ENCODE measurements around the gene ARHGEF17. TPM values are rescaled to one million over a fixed set of nuclear protein-coding genes. Genes with fewer than 3 reads are reported as not detected.

Gene ARHGEF17
- total RNA-seq, 2 donors from 2014 or later: 0.06 to 0.42 TPM

- no peak for ATAC-seq (replicated peaks)
- Mint-ChIP-seq H3K27me3 (peaks cover 6% of the 10 kb centered on the region), H3K4me3 (no peak overlapping the region), H3K4me1 (no peaks in the 10 kb centered on the region), H3K36me3 (ENCODE audit: low read depth) (no peaks in the 10 kb centered on the region), H3K27ac (no peak overlapping the region), H3K9me3 (no peaks in the 10 kb centered on the region)
These were observed 3.4 kb downstream of the ARHGEF17 start for GRCh38 chr11:73311394-73311869.

GRCh38 chr11:73312036-73312435, 4.0 kb downstream of the ARHGEF17 start:
- peaks cover 4% of the 10 kb centered on the region for H3K27me3 Mint-ChIP-seq
- no peak for ATAC-seq (replicated peaks)
- H3K27ac Mint-ChIP-seq: no peak overlapping the region
- no peaks in the 10 kb centered on the region for H3K4me1 Mint-ChIP-seq
- H3K4me3 Mint-ChIP-seq: no peak overlapping the region
- no peaks in the 10 kb centered on the region for H3K9me3 Mint-ChIP-seq
- no peaks in the 10 kb centered on the region for H3K36me3 Mint-ChIP-seq (ENCODE audit: low read depth)

- no peak overlapping the region for H3K4me3 Mint-ChIP-seq
- H3K27ac Mint-ChIP-seq: no peak overlapping the region
- H3K36me3 Mint-ChIP-seq (ENCODE audit: low read depth): no peaks in the 10 kb centered on the region
- no peak for ATAC-seq (replicated peaks)
- no peaks in the 10 kb centered on the region for H3K4me1 Mint-ChIP-seq
- no peaks in the 10 kb centered on the region for H3K27me3 Mint-ChIP-seq
- H3K9me3 Mint-ChIP-seq: no peaks in the 10 kb centered on the region
These were observed 4.8 kb downstream of the ARHGEF17 start for GRCh38 chr11:73312851-73313327.

GRCh38 chr11:73313652-73314051, 5.6 kb downstream of the ARHGEF17 start:
- H3K4me3 Mint-ChIP-seq: no peak overlapping the region
- ATAC-seq (replicated peaks): no peak
- no peaks in the 10 kb centered on the region for H3K36me3 Mint-ChIP-seq (ENCODE audit: low read depth)
- no peaks in the 10 kb centered on the region for H3K4me1 Mint-ChIP-seq
- no peaks in the 10 kb centered on the region for H3K27me3 Mint-ChIP-seq
- H3K9me3 Mint-ChIP-seq: no peaks in the 10 kb centered on the region
- H3K27ac Mint-ChIP-seq: peak overlapping the region; percentile 59

- Mint-ChIP-seq H3K27me3 (no peaks in the 10 kb centered on the region), H3K9me3 (no peaks in the 10 kb centered on the region), H3K4me1 (no peaks in the 10 kb centered on the region), H3K36me3 (ENCODE audit: low read depth) (no peaks in the 10 kb centered on the region), H3K27ac (peak overlapping the region; percentile 59), H3K4me3 (no peak overlapping the region)
- peak; percentile 40 for ATAC-seq (replicated peaks)
These were observed 6.3 kb downstream of the ARHGEF17 start for GRCh38 chr11:73314117-73314961.

- Mint-ChIP-seq H3K27me3 (no peaks in the 10 kb centered on the region), H3K9me3 (no peaks in the 10 kb centered on the region), H3K27ac (no peak overlapping the region)
These were observed 7.4 kb downstream of the ARHGEF17 start for GRCh38 chr11:73315293-73316020.

GRCh38 chr11:73316422-73316821, 8.3 kb downstream of the ARHGEF17 start:
- H3K9me3 Mint-ChIP-seq: no peaks in the 10 kb centered on the region
- no peaks in the 10 kb centered on the region for H3K4me1 Mint-ChIP-seq
- H3K4me3 Mint-ChIP-seq: no peak overlapping the region
- H3K36me3 Mint-ChIP-seq (ENCODE audit: low read depth): no peaks in the 10 kb centered on the region
- H3K27ac Mint-ChIP-seq: no peak overlapping the region
- H3K27me3 Mint-ChIP-seq: no peaks in the 10 kb centered on the region
- no peak for ATAC-seq (replicated peaks)

More at GRCh38 chr11:73315293-73316020, 7.4 kb downstream of the ARHGEF17 start:
- Mint-ChIP-seq H3K4me1 (no peaks in the 10 kb centered on the region), H3K4me3 (no peak overlapping the region), H3K36me3 (ENCODE audit: low read depth) (no peaks in the 10 kb centered on the region)
- no peak for ATAC-seq (replicated peaks)

- H3K27me3 Mint-ChIP-seq: no peaks in the 10 kb centered on the region
These were observed 9.3 kb downstream of the ARHGEF17 start for GRCh38 chr11:73317373-73317772.

GRCh38 chr11:73317803-73318202, 9.7 kb downstream of the ARHGEF17 start:
- ATAC-seq (replicated peaks): no peak
- Mint-ChIP-seq H3K4me1 (no peaks in the 10 kb centered on the region), H3K27me3 (no peaks in the 10 kb centered on the region), H3K9me3 (no peaks in the 10 kb centered on the region), H3K4me3 (no peak overlapping the region), H3K36me3 (ENCODE audit: low read depth) (no peaks in the 10 kb centered on the region), H3K27ac (no peak overlapping the region)

More at GRCh38 chr11:73317373-73317772, 9.3 kb downstream of the ARHGEF17 start:
- Mint-ChIP-seq H3K4me3 (no peak overlapping the region), H3K36me3 (ENCODE audit: low read depth) (no peaks in the 10 kb centered on the region), H3K9me3 (no peaks in the 10 kb centered on the region), H3K4me1 (no peaks in the 10 kb centered on the region), H3K27ac (no peak overlapping the region)
- no peak for ATAC-seq (replicated peaks)

- no peaks in the 10 kb centered on the region for H3K27me3 Mint-ChIP-seq
- no peak overlapping the region for H3K27ac Mint-ChIP-seq
- H3K4me3 Mint-ChIP-seq: no peak overlapping the region
- no peak for ATAC-seq (replicated peaks)
- no peaks in the 10 kb centered on the region for H3K4me1 Mint-ChIP-seq
- H3K36me3 Mint-ChIP-seq (ENCODE audit: low read depth): no peaks in the 10 kb centered on the region
- no peaks in the 10 kb centered on the region for H3K9me3 Mint-ChIP-seq
These were observed 10.5 kb downstream of the ARHGEF17 start for GRCh38 chr11:73318501-73319011.

GRCh38 chr11:73320763-73321603, 12.9 kb downstream of the ARHGEF17 start:
- ATAC-seq (replicated peaks): no peak
- H3K9me3 Mint-ChIP-seq: no peaks in the 10 kb centered on the region
- H3K36me3 Mint-ChIP-seq (ENCODE audit: low read depth): no peaks in the 10 kb centered on the region
- no peaks in the 10 kb centered on the region for H3K27me3 Mint-ChIP-seq
- no peaks in the 10 kb centered on the region for H3K4me1 Mint-ChIP-seq
- peak overlapping the region; percentile 28 for H3K27ac Mint-ChIP-seq
- H3K4me3 Mint-ChIP-seq: no peak overlapping the region

- Mint-ChIP-seq H3K36me3 (ENCODE audit: low read depth) (no peaks in the 10 kb centered on the region), H3K4me3 (no peak overlapping the region), H3K4me1 (no peaks in the 10 kb centered on the region), H3K27me3 (no peaks in the 10 kb centered on the region), H3K9me3 (no peaks in the 10 kb centered on the region), H3K27ac (peak overlapping the region; percentile 28)
- no peak for ATAC-seq (replicated peaks)
These were observed 13.7 kb downstream of the ARHGEF17 start for GRCh38 chr11:73321604-73322381.
